ENCODE data around the gene HTRA3. TPM values are rescaled to one million over a fixed set of nuclear protein-coding genes. Genes with fewer than 3 reads are reported as not detected.

HTRA3 gene
- total RNA-seq, 1 donor from 2014 or later: 35.2 TPM

DNA sequence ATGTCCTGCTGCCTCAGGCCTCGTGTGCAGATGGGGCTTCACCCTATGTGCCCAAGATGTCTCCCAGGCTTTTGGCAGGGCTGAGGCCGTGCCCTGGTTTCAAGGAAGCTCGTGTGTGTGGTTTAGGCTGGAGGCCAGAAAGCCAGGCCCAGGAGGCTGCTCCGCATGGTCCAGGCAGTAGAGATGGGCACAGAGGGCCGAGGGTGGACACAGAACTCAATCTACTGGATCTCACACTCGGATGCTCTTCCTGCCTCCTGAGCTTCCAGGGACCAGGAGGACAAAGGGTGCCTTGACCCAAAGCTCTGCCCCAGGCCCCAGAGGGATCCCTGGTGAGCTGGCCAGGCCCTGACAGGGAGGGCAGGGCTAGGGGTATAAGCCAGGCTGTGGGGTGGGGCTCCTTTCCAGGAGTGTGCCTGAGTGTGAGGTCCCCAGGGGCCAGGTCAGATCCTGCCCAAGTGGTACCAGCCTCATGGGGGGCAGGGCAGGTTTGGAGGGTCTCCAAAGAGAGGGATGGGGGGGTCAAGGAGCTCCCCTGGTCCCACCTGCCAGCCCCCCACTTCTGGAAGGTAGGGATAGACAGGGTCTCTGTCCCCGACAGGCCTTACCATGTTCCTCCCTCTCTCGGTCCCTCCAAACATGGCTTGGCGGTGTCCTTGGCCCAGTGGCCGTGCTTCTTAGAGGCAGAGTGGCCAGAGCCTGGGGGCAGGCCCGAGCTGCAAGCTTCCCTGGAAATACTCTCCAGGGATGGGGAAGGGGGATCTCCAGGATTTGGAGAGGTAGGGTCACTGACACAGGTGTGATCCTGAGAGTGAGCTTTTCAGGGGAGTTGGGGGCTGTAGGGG lies 23.8 kb downstream of the HTRA3 start:
- Histone ChIP-seq H4K20me1 (ENCODE audit: insufficient read depth, low read length) (no peaks in the 10 kb centered on the region), H3K9me3 (ENCODE audit: insufficient read depth, low read depth, low read length) (no peaks in the 10 kb centered on the region), H3K4me3 (ENCODE audit: insufficient read depth, low read depth, low read length) (no peak overlapping the region), H3K4me2 (ENCODE audit: low read length) (no peak overlapping the region), H3K79me2 (ENCODE audit: insufficient read depth, low read length) (no peaks in the 10 kb centered on the region), H3K27ac (ENCODE audit: low read depth, low read length) (no peak overlapping the region), H3K9ac (ENCODE audit: low read length) (no peak overlapping the region), H3K4me1 (ENCODE audit: insufficient read depth, low read length) (no peaks in the 10 kb centered on the region), H3K27me3 (ENCODE audit: insufficient read depth, low read length) (no peaks in the 10 kb centered on the region), H3K36me3 (ENCODE audit: insufficient read depth, low read length) (no peaks in the 10 kb centered on the region), H2AFZ (ENCODE audit: low read depth, low read length) (no peak overlapping the region)
- Mint-ChIP-seq H3K9me3 (ENCODE audit: unreplicated experiment) (no peaks in the 10 kb centered on the region), H3K4me3 (ENCODE audit: unreplicated experiment) (no peak overlapping the region), H3K27ac (ENCODE audit: unreplicated experiment) (no peak overlapping the region), H3K36me3 (ENCODE audit: low read depth, unreplicated experiment) (peaks cover 28% of the 10 kb centered on the region), H3K4me1 (ENCODE audit: low read depth, unreplicated experiment) (no peaks in the 10 kb centered on the region), H3K27me3 (ENCODE audit: low read depth, unreplicated experiment) (peaks cover 14% of the 10 kb centered on the region)
- DNase-seq (ENCODE audit: low read depth): no peak
- TF ChIP-seq EZH2 (IDR thresholded peaks at IDR 0.05; ENCODE audit: insufficient read depth, low read length): no peak
- TF ChIP-seq, protein P1, sequence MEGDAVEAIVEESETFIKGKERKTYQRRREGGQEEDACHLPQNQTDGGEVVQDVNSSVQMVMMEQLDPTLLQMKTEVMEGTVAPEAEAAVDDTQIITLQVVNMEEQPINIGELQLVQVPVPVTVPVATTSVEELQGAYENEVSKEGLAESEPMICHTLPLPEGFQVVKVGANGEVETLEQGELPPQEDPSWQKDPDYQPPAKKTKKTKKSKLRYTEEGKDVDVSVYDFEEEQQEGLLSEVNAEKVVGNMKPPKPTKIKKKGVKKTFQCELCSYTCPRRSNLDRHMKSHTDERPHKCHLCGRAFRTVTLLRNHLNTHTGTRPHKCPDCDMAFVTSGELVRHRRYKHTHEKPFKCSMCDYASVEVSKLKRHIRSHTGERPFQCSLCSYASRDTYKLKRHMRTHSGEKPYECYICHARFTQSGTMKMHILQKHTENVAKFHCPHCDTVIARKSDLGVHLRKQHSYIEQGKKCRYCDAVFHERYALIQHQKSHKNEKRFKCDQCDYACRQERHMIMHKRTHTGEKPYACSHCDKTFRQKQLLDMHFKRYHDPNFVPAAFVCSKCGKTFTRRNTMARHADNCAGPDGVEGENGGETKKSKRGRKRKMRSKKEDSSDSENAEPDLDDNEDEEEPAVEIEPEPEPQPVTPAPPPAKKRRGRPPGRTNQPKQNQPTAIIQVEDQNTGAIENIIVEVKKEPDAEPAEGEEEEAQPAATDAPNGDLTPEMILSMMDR (IDR thresholded peaks at IDR 0.05; ENCODE audit: insufficient read depth, low read depth, low read length): no peak
- FAIRE-seq: no peak

DNA sequence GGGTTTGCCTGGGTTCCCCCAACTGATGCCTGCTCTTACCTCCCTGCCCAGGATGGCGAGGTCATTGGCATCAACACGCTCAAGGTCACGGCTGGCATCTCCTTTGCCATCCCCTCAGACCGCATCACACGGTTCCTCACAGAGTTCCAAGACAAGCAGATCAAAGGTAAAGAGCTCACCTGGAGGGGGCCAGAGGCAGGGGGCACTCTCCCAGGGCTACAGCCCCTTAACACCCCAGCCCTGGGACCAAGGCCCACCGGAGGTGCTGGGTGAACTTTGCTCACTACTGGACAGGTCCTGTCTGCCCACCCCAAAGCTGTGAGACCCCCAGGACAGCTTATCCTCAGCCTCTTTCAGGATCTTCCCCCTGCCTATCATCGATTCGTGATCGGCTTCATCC lies 24.5 kb downstream of the HTRA3 start:
- H3K4me1 Mint-ChIP-seq (ENCODE audit: low read depth, unreplicated experiment): no peaks in the 10 kb centered on the region
- Histone ChIP-seq H3K36me3 (ENCODE audit: insufficient read depth, low read length) (no peaks in the 10 kb centered on the region), H3K79me2 (ENCODE audit: insufficient read depth, low read length) (no peaks in the 10 kb centered on the region), H3K4me3 (ENCODE audit: insufficient read depth, low read depth, low read length) (no peak overlapping the region), H3K27me3 (ENCODE audit: insufficient read depth, low read length) (no peaks in the 10 kb centered on the region), H2AFZ (ENCODE audit: low read depth, low read length) (no peak overlapping the region), H3K4me1 (ENCODE audit: insufficient read depth, low read length) (no peaks in the 10 kb centered on the region), H4K20me1 (ENCODE audit: insufficient read depth, low read length) (no peaks in the 10 kb centered on the region), H3K27ac (ENCODE audit: low read depth, low read length) (no peak overlapping the region), H3K4me2 (ENCODE audit: low read length) (no peak overlapping the region), H3K9me3 (ENCODE audit: insufficient read depth, low read depth, low read length) (no peaks in the 10 kb centered on the region), H3K9ac (ENCODE audit: low read length) (no peak overlapping the region)
- no peak overlapping the region for H3K27ac Mint-ChIP-seq (ENCODE audit: unreplicated experiment)
- DNase-seq (ENCODE audit: low read depth) (no peak), FAIRE-seq (no peak)
- H3K36me3 Mint-ChIP-seq (ENCODE audit: low read depth, unreplicated experiment): peaks cover 28% of the 10 kb centered on the region
- peaks cover 14% of the 10 kb centered on the region for H3K27me3 Mint-ChIP-seq (ENCODE audit: low read depth, unreplicated experiment)
- no peak overlapping the region for H3K4me3 Mint-ChIP-seq (ENCODE audit: unreplicated experiment)
- TF ChIP-seq, protein P1 (IDR thresholded peaks at IDR 0.05; ENCODE audit: insufficient read depth, low read depth, low read length): no peak
- no peak for TF ChIP-seq EZH2 (IDR thresholded peaks at IDR 0.05; ENCODE audit: insufficient read depth, low read length)
- no peaks in the 10 kb centered on the region for H3K9me3 Mint-ChIP-seq (ENCODE audit: unreplicated experiment)

DNA sequence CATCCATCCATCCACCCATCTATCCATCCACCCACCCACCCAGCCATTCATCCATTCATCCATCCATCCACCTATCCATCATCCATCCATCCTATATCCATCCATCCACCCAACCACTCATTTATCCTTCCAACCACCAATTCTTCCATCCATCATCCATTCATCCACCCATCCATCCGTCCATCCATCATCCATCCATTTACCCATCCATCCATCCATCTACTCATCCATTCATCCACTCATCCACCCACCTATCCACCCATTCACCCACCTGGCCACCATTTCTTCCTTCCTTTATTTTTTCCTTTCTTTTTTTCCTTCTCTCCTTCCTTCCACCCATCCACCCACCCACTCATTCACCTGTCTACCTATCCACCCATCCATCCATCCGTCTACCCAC lies 25.2 kb downstream of the HTRA3 start:
- H3K27me3 ChIP-seq (ENCODE audit: insufficient read depth, low read length): no peaks in the 10 kb centered on the region
- no peaks in the 10 kb centered on the region for H3K79me2 ChIP-seq (ENCODE audit: insufficient read depth, low read length)
- H3K4me3 ChIP-seq (ENCODE audit: insufficient read depth, low read depth, low read length): no peak overlapping the region
- H3K27ac Mint-ChIP-seq (ENCODE audit: unreplicated experiment): peak overlapping the region; percentile 55
- H3K36me3 ChIP-seq (ENCODE audit: insufficient read depth, low read length): no peaks in the 10 kb centered on the region
- peaks cover 28% of the 10 kb centered on the region for H3K36me3 Mint-ChIP-seq (ENCODE audit: low read depth, unreplicated experiment)
- no peak overlapping the region for H3K9ac ChIP-seq (ENCODE audit: low read length)
- TF ChIP-seq, protein P1 (IDR thresholded peaks at IDR 0.05; ENCODE audit: insufficient read depth, low read depth, low read length): no peak
- TF ChIP-seq EZH2 (IDR thresholded peaks at IDR 0.05; ENCODE audit: insufficient read depth, low read length): no peak
- H3K4me1 Mint-ChIP-seq (ENCODE audit: low read depth, unreplicated experiment): no peaks in the 10 kb centered on the region
- H3K27ac ChIP-seq (ENCODE audit: low read depth, low read length): no peak overlapping the region
- H3K4me1 ChIP-seq (ENCODE audit: insufficient read depth, low read length): no peaks in the 10 kb centered on the region
- no peaks in the 10 kb centered on the region for H3K9me3 ChIP-seq (ENCODE audit: insufficient read depth, low read depth, low read length)
- DNase-seq (ENCODE audit: low read depth) (no peak), FAIRE-seq (no peak)
- H3K4me3 Mint-ChIP-seq (ENCODE audit: unreplicated experiment): no peak overlapping the region
- H3K27me3 Mint-ChIP-seq (ENCODE audit: low read depth, unreplicated experiment): peaks cover 14% of the 10 kb centered on the region
- peaks cover 5% of the 10 kb centered on the region for H3K9me3 Mint-ChIP-seq (ENCODE audit: unreplicated experiment)
- no peak overlapping the region for H3K4me2 ChIP-seq (ENCODE audit: low read length)
- H4K20me1 ChIP-seq (ENCODE audit: insufficient read depth, low read length): no peaks in the 10 kb centered on the region
- no peak overlapping the region for H2AFZ ChIP-seq (ENCODE audit: low read depth, low read length)

Data from astrocyte (in vitro differentiated cells and primary cell).